NCI-H2081 (cell line): ENCODE results near the gene CEP128.

Source experiments
- DNase-seq, 2 experiments: peaks; one replicate each; lab custom pipeline; 2025; lab: John Stamatoyannopoulos, UW

CEP128 gene

DNA sequence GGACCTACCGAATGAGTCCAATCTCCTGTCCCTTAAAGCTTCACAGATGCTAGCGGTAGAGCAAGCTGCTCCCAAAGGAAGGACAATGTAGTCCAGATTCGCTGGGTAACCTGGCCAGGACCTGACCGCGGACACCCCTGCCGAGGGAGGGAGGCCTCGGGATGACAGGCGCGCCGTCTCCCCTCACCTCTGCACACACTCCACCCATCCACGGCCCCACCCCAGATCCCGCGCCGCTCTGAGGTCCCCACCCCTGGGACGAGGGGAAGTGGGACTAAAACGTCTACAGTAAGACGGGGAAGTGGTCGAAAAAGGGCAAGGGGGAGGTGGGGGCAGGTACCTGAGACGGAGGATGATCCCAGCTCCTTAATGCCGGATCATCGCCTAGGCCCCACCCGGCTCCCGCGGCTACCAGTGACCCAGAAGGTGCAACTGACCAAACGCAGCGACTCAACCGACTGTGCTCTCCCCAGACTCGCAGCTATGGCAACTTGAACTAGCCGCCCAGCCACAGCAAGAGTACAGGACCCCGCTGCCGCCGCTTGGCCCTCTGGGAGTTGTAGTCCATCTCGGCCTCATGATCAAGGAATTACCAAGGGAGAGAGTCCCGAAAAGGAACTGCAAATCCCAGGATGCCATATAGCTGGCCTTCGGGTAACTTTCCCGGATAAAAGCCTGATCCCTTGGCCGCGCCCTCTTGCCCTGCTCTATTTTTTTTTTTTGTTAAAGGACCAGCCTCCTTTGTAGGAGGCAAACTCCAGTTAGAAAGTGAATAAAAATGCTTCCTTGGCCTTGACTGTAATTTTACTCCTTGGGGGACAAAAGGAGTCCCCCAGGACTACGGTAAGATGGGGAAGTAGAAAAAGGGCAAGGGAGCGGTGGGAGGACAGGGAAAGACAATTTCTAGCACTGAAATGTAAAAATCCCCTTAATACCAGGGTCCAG, at the start of gene CEP128:
Gene CEP128, minus strand, starts transcription at position 498 of the 945 bp plus-strand sequence.
- DNase-seq, result peak; percentile 96 to 97

DNA sequence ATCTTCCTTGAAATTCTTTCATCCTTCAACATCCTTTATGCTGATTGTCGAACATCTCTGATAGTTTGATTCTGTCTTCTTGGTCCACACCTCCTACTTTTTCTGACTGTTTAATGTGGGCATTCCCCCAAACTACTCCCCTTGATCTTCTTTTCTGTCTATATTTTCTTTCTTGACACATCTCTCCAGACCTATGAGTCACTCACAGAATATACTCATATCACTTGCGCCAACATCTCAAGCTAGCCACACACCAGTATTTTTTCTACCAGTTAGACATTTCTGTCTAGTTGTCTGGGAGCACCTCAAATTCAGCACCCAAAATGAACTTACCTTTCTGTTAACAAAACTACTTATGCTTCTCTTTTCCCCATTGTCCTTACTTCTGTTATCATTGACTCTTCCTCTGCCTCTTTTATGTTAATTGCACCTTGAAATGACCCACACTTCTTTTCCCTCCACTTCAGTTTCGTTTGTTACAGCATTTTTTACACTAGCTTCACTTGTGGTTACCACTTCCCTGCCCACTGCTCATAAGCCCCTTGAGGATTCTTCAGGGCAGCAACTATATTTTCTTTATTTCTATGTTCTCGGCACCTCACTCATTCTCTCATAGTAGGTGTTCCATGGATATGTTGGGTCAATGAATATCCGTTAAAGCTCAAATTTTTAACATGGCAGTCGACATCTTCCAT, 47.3 kb upstream of the CEP128 start:
- no peak for DNase-seq

DNA sequence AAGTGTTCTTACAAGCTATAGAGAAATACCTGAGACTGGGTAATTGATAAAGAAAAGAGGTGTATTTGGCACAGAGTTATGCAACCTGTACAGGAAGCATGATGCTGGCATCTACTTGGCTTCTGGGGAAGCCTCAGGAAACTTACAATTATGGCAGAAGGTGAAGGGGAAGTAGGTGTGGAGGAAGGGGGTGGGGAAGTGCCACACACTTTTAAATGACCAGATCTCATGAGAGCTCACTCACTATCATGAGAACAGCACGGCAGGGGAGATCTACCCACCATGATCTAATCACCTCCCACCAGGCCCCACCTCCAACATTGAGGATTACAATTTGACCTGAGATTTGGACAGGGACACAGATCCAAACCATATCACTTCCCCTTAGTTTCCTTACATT, 46.7 kb upstream of the CEP128 start:
- no peak for DNase-seq

DNA sequence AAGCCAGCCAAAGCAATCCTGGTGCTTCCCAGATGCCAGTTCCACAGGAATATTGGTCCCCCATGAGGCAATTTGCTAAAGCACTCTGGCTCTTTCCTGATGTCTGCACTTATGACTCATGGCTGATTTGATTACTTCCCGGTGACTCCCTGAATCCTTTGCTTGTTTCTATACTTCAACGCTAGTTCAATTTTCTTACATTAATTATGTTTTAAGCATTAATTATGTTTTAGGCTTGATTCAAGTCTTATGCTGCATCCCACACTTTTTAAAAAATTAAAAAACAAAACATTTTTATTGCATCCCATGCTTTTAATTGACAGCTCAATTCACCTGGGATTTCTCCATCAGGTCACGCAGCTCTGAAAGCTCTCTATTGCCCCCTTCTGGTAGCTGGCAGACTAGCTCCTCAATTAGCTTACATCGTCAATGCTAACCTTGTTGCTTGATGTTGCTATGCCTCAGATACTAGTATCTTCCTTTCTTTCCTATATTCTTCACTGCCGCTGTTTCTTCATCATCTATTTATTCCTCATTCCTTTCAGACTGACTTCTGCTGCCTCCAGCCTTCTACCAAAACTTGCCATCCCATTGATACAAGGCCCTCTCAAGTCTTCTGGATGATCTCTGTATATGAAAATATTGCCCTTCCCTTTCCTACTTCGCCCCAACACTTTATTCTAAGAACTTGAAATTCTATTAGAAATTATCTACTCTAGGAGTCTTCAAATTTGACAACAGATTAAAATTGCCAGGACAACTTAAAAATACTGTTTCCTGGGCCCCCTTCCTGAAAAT, 45.9 kb upstream of the CEP128 start:
- peak; percentile 73 to 75 for DNase-seq

DNA sequence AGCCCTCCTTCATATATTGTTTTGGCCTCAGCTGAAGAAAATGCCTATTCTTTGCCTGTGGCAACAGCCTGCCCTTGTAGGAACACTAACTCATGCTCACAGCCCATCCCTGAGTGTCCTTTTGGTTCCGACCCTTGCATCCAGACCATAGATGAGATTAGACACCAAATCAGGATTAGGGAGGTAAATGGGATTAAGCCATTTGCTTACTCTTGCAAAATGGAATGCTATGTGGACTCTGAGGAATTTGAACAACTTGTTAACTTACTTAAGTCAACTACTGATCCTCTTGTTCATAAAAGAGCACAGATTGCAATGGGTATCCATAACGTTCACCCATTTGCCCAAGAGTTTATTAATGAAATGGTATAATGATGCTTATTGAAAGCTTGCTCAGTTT, 41.2 kb upstream of the CEP128 start:
- DNase-seq, result no peak

DNA sequence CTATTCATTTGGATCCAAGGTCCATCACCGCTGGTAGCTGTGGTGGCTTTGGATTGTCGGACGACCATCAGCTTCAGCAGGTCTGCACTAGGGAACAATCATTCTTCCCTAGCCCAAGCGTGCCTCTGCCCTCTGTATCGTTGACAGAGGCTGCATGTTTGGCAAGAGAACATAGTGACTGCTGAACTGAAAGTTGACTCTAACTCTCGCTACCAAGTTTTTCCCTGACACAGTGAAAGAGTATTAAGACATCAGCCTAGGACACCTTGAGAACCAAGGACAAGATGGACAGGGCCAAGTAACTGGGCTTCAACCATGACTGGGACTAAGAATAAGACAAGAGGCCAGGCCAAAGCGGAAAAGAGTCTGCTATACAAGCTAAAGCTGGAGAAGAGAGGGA, 40.1 kb upstream of the CEP128 start:
- DNase-seq, result no peak

DNA sequence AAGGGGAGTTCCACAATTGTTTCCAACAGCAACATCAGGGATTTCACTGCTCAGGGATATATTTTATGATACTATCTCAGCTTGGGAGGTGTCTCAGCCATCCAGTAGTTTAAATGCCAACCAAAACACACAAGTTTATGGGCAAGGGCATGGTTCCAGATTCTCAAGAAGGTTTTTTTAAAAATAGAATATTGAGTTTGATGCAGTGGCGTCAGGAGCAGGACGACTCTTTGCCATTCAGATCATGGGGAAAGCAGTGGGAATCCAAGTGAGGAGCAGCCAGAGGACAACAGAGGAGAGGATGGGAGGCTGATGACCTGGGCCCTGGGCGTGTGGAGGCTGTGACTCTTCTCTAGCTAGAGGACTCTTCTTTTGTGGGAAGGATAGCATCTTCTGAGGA, 39.6 kb upstream of the CEP128 start:
- DNase-seq, result no peak

DNA sequence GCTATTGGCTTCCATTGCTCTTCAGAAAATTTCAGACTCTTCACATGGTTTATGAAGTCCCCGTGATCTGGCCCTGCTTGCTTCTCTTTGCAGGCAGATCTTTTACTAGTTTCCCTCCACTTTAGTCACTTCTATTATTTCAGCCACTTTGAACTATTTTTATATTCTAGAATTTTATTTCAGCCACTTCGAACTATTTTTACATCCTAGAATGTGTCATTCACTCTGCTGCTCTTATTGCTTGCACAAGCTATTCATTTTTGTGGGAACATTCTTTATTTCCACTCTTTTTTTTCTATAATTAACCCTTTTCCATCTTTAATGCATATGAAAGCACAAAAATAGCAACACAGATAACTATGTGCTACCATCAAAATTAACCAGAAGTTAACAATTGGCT, 38.4 kb upstream of the CEP128 start:
- DNase-seq, result no peak

DNA sequence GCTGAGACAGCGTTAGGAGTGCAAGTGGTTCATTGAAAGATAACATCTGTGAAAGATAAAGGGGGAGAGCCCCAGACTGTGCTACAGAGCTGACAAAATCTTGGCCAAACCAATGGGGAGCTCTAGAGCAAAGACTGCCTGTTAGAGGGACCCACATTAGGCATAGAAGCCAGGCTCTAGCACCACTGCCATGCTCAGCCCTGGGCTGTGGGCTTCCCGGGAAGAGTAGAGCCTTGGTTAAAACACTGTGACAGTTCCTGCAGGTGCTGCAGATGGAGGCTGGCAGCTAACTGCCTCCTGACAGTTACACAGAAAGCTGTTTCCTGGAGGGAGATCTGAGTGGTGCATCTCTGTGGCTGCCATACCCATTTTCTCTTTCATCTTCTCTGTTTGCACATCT, 36.9 kb upstream of the CEP128 start:
- DNase-seq, result no peak

DNA sequence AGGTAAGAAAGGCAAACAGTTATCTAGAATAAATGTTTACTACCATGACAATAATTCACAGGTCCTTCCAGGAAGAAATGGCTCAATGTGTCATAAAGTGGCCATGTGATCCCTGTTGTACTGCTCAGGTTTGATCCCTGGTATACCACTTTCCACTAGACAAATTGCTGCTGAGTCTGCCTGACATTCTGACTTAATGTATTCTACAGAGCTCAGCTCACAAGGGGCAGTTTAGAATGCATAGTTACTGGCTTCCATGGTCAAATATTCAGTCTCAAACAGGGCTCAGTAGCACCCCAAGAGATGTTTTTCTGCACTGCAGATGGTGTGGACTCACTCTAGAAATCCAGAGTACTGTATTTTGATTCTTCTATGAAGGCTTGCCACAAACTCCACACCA, 35.7 kb upstream of the CEP128 start:
- DNase-seq, result no peak

DNA sequence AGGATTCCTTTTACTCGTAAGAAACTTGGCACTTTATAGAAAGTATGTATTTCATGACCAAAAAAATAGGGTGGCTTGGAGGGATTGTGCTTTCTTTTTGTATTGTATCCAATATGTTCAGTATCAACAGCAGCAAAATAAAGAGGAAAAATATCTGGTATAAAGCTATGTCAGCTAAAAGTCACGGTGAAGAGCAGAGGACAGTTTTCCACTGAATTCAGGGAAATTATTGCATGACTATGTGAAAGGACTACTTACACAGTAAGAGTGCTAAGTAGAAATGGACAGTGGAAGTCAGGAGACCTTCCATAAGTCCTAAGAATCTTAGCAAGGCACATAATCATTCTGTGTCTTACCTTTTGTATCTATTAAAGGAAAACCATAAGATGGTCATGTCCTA, 33.1 kb upstream of the CEP128 start:
- DNase-seq, result no peak

DNA sequence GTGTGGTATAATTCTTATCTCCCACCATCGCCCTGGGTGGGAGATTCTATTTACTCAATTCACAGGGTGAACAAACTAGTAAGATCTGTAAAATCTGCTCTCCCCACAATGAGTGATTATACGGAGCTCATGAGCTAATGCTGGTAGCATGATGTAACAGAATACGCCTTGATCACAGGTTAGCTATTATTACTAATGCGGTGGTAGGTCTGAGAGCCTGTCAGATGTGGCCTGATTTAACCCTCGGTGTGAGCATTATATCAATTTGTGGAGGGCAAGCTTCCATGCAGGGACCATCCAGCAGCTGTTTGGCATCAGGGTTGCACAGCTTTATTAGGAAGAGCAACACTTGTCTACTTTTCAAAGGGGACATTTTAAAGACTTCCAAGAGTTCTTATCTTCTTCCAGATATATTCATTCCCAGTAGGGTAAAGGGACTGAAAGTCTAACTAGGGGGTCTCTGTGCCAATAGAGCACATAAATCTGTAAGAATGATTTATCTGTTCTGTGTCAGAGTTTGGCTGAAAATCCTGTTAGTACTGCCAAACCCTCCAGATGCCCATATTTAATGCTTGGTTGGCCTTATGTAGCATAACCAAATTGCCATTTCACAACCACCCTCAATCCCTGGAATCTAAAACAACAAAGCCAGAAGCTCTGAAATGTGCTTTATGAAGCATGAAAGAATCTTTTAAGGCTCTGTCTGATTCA, 32.5 kb upstream of the CEP128 start:
- DNase-seq, result peak; percentile 70 to 87

DNA sequence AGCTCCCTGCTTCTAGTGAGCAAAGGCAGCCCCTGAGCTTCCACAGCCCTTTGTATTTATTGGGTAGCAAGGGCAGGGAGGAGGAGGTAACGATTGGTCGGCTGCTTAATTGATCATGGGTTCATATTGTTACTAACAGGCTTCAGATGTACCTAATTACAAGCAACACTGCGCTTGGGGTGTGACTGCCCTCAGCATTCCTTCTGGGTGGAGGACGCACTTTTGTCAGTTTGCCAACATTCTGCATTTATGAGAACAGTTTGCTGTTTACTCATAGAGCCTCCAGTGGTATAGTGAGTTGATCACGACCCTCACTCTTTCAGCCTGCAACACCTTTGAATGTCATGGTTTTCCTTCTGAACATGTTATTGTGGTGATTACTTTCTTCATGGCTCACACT, 23.5 kb upstream of the CEP128 start:
- DNase-seq, result no peak

DNA sequence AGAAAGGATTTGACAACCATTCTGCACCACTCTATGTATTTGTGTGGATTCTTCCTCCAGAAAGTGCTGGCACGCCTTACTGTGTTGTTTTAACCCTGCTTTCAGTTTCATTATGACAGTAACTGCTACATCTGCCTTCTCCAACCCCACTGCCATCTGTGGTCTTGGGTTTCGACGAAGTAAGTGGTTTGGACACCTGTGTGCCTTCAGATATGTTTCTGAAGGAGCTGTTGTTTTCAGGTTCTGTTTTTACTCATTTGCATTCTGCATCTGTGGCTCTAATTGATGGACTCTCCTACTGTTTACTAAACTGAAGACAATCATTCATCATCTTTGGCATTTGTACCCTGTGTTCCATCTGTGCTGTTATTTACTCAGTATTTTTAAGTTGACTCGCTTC, 18.0 kb upstream of the CEP128 start:
- peak in 1 of 2 experiments; percentile 56 for DNase-seq

DNA sequence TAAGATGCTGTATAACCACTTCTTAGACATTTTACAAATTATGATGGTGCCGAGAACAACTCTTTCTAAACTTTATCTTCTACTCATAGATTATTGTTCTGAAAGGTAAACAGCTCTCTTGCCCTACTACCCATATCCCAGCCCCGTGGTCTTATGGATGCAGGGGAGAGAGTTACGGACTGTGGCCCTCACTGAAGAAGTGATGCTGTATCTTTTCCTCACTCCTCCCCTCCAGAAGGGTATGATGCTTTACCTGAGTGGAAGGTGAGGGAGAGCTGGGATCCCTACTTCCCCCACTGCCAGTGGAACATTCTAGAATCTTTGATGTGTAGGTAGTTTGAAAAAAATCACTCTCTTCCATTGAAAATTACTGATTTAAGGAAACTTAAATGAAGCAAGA, 17.4 kb upstream of the CEP128 start:
- no peak for DNase-seq

DNA sequence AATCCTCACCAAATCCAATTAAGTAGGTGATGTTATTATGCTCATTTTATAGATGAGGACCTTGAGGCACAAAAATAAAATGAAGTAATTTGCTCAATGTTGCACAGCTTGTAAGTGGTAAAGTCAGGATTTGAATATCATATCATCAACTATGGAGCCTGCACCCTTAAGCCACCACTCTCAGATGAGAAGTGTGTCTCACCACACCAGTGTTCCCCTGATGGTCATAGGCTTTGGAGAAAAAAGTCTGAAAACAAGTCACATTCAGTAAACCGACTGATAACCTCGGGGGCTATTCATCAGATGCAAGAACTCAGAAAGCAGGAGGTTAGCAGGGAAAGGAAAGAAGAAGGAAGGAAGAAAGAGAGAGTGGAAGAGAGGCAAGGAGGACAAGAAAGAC, 16.7 kb upstream of the CEP128 start:
- no peak for DNase-seq

DNA sequence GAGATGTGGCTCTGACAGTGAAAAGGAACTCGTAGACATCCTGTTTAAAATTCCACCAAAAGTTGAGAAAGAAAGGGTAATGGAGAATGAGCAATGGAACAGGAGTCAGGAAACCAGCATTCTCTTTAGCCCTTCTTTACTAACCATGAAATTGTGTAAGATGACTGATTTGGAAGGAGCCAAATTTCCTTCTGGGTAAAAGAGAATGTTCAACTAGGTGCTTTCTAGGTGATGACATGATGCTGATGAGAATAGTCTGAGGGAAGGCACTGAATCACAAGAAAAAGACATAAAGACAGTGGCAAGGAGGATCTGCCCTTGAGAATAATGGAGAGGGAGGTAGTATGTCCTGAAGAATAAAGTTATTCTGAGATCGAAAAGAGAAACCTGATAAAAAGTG, 16.1 kb upstream of the CEP128 start:
- DNase-seq, result no peak

DNA sequence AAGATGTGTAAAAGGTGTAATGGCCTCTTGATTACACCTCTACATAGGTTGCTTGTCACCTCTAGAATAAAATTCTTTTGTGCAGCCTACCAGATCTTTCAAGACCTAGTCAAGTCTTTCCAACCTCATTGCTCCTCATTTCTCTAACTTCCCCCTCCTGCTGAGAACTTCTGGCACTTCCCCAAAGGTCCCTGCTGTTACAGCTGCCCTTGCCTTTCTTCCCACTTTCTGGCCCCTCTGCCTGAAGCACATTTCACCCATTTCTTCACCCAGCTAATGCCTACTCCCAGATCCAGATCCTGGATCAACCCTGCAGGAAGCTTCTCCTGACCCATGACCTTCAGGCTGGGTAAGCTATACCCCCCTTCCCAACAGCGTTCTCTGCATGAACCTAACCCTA, 15.4 kb upstream of the CEP128 start:
- no peak for DNase-seq

DNA sequence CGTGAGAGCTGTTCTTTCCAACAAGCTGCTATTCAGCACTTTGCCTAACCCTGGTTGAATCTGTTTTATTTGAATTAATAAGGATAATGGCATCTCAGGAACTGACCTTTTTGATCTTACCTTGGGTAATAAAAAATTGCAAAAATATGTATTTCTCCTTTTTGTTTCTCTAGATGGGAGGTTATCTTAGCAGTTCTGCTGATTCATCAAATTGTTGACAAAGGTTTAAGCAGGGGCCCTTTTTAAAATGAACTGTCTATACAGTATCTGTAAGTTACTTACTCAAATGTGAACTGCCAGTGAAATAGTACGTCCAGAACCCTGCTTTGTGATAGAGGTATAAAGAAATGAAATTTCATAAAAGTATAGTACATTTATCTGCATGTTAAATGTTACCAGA, 14.6 kb upstream of the CEP128 start:
- no peak for DNase-seq

DNA sequence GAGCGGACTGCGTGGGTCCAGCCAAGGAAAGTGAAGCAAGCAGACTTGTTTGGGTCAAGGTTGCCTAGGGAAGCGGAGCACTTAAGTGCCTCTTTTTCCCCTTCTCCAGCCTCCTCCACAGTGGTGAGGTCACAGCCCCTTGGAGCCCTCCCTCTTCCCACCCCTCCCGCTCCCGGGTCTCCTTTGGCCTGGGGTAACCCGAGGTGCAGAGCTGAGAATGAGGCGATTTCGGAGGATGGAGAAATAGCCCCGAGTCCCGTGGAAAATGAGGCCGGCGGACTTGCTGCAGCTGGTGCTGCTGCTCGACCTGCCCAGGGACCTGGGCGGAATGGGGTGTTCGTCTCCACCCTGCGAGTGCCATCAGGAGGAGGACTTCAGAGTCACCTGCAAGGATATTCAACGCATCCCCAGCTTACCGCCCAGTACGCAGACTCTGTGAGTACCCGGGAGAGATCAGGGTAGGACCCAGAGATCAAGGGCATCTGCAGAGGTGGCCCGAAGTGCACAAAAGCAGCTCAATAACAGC, 13.9 kb upstream of the CEP128 start, which contains the start of gene TSHR:
Gene TSHR, plus strand, starts transcription at position 206 of the 526 bp plus-strand sequence. Its CDS starts 60 bp downstream, at position 266.
- DNase-seq, result no peak

DNA sequence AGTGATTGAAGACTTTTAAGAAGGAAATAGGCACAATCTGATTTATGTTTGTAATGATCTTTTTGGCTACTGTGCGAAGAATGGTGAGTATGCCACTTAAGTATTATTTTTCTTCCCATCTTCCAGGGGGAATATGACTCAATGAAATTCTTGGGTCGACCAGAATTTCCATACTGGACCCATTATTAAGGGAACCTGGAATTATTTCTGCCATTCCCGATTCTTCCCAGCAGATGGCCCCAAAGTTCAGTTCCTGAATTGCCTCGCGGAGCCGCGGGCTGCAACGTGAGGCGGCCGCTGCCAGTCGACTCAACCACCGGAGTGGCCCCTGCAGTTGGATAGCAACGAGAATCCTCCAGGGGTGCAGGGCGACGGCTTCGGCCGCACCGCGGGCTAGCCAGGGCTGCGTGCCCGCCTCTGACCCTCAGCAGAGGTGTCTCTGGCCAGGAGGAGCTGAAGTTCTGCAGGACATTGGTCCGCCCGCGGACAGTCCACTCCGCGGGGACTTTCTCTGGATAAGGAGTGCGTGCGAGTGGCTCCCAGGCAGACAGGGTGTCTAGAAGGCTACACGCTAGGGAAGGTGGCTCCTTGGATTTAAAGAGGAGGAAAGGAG, 13.3 kb upstream of the CEP128 start:
- DNase-seq, result peak; percentile 74 to 80
